Right lung (tissue), 5 donors: ENCODE measurements around the gene SLC9A9. TPM values are rescaled to one million over a fixed set of nuclear protein-coding genes. Genes with fewer than 3 reads are reported as not detected.

ENCODE experiments used
- DNase-seq, 2 donors: peaks; one replicate each; pipeline ENCODE4 v3.0.0-alpha.2; 2013
- polyA plus RNA-seq, 5 donors: library from polyadenylated mRNA; unstranded; fragments of 120-200 nt; gene quantifications; one replicate each; pipeline versions ENCODE4 v1.2.1 to v1.2.3, GENCODE V29; 2013; ENCODE audit warnings: inconsistent platforms in 1 of 5, low replicate concordance in 1 of 5; ENCODE audit not compliant: insufficient read length in 5 of 5, insufficient read depth in 1 of 5

SLC9A9 gene
- polyA plus RNA-seq, 5 donors: 11.7 to 20.9 (median 17.7) TPM

- DNase-seq: no peak
Observed at GRCh38 chr3:143332026-143332425, 516.2 kb downstream of the SLC9A9 start.

DNA sequence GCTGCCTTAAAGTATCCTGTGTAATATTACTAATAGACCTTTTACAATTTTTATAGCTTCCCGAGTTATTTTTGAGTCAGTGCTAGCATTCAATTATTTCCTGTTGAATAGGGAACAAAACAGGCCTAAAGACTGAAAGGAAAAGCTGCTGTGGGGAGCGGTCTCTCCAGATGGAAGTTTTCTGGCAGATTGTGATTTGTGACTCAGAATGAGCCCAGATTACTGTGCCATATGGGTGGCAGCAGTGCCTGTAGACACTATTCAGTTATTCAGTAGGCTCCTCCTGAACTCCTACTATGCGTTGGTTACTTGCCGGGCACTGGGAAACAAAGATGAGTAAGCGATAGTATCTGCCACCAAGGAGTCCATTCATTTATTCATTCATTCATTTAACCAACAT lies 516.9 kb downstream of the SLC9A9 start:
- no peak for DNase-seq

DNA sequence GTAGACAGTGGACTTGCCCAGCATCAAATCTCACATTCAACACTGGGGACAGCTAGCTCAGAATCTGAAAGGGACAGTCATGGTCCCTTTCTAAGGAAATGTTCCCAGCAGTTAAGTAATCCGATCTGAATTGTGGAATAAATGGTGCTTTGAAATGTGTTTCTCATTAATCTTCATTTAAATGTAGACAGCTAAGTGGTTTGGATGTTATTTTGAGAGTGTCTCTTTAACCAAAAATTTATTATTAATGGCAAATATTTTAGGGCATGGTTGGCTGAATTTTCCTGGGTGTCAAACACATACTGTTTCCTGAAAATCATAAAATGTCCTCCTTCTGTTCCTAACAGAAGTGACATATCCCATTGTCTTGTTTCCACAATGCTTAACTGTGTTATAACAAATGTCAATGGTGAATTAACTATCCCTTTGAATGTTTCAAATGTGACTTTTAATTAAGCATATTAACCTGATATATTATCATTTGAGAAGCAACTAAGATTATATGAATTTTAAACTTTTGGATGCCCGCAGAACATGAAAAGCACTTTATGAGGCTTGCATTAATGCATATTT lies 517.9 kb downstream of the SLC9A9 start:
- no peak for DNase-seq

DNA sequence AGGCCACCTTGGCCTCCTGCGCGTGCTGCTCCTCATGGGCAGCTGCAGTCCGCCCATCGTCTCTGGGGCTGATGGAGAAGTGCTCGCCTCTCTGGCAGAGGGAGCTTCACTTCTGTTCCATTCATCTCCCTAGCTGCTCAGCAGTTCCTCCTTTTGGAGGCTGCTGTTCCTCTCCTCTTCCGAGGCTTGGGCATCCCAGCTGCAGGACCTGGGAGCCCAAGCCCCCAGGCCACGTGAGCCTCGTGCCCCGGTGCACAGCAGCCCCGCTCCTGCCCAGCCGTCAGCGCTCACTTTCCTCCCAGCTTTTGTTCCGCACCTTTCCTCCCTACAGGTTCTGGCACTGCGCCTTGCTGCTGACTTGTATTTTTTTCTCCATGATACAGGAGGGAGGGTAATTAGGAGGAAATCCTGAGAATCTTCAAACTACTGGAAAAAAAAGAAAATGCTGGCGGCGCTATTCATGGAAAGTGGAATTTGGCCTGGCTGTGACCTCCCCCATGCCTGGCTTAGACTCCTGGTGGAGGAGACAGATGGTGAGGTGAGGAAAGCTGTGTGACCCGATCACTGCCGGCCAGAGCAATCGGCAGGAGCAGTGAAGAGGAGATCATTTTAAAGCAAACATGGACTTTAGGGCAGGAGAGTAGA lies 518.6 kb downstream of the SLC9A9 start:
- no peak for DNase-seq

DNA sequence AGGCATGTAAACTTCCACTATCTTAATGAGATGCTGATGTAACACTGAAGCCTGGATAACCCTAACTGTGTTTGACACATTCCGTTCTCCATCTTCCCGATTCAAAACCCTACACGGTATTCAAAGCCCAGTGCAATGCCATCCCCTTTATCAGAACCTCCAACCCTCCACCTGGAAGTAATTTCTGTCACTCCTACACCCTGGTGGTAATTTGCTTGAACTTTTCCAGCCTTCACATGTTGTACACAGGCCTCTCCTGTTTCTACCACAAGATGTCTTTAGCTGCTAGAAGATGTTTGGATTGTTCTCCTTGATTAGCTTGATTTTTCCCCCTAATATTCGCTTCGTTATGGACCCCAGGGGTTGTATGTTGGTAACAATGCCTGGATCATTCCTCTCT lies 519.8 kb downstream of the SLC9A9 start:
- no peak for DNase-seq

GRCh38 chr3:143326983-143327778 lies 521.1 kb downstream of the SLC9A9 start:
- DNase-seq: no peak

DNA sequence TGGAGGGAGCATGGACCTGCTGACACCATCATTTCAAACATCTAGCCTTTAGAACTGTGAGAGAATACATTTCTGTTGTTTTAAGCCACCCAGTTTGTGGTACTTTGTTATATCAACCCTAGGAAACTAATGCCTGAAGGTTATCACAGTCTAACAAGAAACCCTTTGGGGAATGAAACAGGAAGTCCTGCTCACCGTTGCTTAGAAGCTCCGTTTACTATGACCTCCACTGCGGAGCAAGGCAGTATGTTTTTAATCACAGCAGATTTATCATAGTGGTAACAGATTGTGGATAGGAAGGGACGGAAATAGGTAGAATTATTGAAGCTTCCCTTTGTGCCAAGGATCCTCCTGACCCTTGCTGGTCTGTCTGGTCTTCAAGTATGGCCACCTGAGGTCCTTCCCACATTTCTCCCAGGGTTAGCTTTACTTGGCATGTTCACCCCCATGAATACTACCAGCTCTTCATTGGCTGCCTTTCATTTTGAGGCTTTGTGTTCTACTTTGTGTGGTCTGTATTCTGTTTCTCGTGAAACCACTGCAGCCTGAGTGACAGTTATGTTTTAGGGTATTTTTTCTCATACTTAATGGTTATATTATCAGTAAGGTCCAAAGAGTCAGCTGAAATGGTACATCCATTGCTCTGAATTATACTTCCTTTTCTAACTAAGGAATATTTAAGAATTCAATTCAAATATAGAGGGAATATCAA lies 527.1 kb downstream of the SLC9A9 start:
- DNase-seq: no peak

- no peak for DNase-seq
Observed at GRCh38 chr3:143315766-143316165, 532.5 kb downstream of the SLC9A9 start.

DNA sequence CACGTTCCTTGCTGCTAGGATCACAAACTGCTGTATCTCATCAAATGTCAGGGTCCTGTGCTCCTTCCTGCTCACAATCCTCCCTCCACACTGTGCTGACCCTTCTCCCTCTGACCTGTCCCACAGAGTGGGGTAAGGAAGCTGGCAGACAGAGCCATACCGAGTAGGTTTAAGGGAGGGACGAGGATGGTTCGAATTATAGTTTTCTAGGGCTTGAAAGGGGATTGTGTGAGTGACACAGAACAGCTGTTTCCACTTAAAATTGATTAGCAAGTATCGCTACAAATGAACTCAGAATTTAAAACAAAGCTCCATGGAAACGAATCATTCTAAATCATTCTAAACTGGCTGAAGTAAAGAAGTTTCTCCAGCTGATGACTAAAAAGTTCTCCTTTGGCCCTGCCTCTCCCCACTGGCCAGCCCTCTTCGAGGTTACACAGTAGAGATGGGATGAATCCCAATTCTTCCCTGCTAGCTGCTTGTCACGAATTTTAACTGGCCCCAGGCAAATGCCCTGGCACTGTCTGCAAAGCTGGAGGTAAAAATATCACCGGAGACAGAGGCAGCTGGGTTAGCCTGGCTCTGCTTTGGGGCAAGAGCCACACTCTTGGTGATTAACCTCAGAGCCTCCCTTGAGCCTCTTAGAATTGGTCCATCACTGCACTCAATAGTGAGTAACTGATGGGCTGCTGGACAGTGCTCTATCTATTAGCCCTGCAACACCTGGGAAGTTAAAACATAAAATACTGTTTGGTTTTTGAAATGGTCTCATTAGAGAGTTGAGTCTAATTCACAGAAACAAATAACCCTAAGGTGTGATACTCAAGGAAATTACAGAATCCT lies 533.8 kb downstream of the SLC9A9 start:
- peak; percentile 75 to 76 for DNase-seq

DNA sequence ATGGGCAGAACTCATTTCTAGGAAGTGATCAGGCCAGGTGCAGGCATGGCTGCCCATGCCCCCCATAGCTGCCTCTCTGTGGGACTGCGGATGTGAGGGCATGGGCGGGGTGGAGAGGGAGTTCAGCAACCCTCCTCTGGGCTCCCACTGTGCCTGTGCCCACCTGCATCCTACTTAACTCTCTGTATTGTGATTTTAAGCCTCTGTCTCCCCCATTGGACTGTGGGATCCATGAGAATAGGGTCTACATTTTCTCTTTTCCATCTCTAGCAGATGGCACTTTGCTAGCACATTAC lies 534.4 kb downstream of the SLC9A9 start:
- no peak for DNase-seq

- no peak for DNase-seq
Observed at GRCh38 chr3:143313025-143313892, 535.0 kb downstream of the SLC9A9 start.

DNA sequence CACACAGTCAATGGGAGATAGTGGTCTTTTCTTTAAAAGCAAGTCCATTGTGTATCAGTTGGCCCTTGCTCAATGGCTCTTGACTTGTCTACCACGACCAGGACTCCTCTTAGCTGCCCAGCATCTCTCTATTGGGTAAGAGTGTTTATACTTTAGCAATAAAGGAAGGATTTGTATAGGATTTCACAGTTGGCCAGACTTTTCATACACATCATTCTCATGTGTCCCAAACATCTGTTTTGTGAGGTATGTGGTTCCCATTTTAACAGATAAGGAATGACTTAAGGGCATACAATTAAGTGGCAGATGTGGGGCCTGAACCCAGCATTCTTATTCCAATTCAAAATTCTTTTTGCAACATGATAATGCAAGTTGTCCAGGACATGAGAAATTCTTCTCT lies 537.2 kb downstream of the SLC9A9 start:
- DNase-seq: no peak

DNA sequence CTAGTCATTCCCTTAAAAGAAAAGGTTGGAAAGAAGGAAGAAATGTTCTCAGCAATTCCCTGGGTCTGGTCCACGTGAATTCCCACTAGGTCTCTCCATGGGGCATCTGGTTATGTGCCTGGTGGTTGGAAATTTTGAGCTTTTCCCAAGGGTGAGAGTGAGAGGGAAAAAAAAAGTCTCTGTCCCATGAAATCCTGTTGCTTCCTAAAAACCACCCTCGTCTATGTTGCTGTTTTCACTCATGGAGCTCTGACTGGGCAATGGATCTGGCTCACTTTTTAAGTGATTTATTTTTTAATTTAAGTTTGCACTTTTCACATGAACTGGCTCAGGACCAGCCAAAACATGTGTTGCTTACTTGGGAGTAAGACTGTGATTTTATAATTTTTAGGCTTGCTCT lies 538.6 kb downstream of the SLC9A9 start:
- DNase-seq: no peak

DNA sequence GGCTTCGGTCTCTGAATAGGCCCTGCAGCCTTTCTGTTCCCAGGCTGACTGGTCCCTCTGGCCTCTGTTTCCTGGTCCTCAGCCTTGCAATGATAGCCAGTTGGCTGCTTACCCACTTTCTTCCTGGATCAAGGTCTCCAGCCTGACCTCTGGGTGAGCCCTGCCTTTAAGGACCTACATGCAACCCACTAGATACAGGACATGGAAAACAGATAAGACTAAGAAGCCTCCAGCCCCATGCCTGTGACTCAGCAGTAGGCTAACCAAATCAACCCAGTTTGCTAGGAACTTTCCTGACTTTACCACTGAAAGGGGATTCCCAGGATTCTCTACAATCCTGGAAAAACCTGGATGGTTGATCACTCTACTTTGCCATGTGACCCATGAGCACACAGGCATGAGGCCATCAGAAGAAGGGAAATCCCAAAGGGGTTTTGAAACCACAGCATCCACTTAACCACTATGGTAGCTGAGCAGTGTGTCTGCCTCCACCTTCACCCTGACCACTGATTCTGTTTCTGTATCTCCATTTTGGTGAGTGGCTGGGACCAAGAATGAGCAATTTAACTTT lies 540.6 kb downstream of the SLC9A9 start:
- no peak for DNase-seq

DNA sequence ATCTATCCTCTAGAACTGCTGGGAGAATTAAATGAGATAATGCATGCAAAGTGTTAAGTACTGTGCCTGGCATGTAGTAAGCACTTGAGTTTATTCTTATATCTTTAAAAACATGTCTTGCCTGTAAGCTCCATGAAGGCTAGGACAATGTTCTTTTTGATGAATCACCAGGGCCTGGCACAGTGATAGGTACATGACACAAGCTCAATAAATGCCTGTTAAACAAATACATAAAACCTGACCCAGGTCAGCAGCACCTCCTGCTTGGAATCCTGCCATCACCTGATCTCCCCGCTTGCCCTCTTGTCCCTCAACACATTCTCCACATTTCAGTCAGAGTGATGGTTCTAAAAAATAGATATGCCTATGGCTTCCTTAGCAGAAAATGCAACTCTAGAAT lies 541.9 kb downstream of the SLC9A9 start:
- DNase-seq: no peak

DNA sequence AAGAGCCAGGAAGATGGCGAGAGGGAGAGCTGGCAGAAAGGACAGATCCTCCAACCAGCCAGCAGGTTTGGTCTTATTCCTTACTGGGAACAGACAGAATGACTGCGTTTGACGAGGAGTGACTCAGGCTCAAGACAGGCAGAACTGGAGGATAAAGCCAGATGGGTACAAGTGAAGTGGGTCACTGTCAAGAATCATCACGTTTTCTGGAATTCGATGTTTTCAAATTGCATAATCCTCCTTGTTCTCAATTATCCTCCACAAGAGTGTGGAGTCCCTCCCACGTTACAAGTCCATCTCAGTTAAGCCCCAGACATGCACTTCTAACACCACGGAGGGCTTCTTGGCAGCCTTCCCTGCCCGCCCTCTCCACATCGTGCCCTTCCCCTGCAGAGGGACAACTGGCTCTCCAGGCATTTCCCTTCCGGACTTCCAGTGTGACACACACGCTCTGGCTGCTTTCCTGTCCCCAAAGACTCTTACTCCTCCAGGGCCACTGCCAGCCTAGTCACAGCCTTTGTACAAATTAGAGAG lies 545.6 kb downstream of the SLC9A9 start:
- DNase-seq: peak; percentile 71 to 79

DNA sequence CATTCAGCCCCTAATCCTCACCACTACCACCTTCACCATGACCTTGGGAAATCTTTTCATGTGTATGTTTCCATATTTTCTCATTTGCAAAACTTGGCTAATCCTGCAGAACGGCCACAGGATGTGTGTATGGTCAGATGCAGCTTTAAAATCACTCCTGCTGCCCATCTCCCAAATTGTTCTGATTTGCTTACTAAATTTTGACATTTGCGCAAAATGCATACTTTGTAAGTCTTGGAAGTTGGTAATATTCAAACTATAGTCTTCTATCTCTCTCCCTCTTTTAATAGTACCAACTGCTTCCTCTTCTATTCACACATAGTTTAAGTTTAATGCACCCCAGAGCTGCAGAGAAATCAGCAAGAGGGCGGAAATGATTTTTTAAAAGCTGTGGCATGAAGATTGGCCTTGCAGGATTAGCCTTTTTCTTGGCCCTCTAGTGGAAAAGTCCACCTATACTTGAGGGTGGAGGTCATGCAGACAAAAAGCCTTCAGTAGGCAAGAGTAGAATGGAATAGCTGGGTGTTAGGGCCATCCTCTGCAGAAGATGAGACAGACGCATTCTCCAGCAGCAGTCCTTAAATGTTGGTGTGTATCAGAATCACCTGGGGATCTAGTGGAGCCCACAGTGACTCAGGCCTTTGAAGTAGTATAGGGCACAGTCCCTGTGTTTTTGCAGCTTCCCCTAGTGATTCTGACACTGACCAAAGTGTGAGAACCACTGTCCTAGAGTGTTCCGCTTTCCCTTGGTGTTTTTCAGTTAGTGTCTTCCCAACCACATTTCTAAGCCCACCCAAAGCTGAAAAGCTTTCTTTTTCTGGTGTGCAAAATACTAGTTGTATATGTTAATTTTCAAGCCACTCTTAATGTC lies 547.0 kb downstream of the SLC9A9 start:
- no peak for DNase-seq

DNA sequence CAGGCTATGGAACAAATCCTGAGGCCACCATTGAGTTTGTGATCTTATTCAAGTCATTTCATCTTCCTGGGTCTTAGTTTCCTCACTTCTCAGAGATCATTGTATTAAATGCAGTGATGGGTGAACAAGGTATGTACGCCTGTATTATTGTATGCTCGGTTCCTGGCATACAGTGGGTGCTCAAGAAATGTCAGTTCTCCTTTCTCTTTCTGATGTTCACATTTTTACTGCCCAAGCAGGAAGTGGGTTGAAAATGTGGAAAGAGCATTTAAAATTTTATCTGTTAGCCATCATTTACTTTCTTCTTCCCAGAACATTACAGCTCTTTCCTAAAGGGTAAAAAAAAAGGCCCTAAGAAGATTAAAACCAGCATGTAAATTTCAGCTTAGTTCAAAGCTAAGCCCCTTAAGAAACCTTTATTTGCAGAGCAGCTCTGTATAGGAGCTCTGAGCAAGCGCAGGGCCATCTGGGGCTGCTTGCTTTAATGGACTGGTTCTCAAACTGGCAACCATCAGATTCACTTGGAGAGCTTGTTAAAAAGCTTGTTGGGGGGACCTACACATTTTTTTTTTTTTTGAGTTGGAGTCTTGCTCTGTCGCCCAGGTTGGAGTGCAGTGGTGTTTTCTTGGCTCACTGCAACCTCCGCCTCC lies 549.3 kb downstream of the SLC9A9 start:
- DNase-seq: no peak

GRCh38 chr3:143298380-143298779 lies 549.9 kb downstream of the SLC9A9 start:
- DNase-seq: no peak
